GM19023 (cell line): ENCODE data around the gene BRCA1.
"Not testable (repeated sequence)": the region's sequence is repeated elsewhere in the genome, so short reads cannot be mapped to it uniquely, and the experiment has no call there.

ENCODE experiments used
- ATAC-seq: cut with Tn5 transposase; IDR thresholded peaks from one replicate; pipeline ENCODE4 v1.9.1; 2021; ENCODE audit warnings: mild to moderate bottlenecking, moderate library complexity; ENCODE audit not compliant: unreplicated experiment

BRCA1 gene

GRCh38 chr17:43134774-43135453 lies 9.8 kb upstream of the BRCA1 start:
- ATAC-seq = no peak

DNA sequence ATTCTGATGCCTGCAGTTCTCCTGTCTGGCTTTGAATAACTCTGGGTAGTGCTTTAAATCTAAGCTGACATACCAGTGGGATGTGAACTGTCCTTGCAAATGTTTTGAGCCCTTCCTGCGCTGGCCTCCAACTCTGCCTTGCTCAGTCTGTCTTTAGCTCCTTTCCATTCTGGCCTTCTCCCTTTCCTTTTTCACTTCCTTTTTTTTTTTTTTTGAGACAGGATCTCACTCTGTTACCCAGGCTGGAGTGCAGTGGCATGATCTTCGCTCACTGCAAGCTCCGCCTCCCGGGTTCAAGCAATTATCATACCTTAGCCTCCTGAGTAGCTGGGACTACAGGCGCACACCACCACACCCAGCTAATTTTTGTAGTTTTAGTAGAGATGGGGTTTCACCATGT lies 8.3 kb upstream of the BRCA1 start:
- not testable (repeated sequence) for ATAC-seq

DNA sequence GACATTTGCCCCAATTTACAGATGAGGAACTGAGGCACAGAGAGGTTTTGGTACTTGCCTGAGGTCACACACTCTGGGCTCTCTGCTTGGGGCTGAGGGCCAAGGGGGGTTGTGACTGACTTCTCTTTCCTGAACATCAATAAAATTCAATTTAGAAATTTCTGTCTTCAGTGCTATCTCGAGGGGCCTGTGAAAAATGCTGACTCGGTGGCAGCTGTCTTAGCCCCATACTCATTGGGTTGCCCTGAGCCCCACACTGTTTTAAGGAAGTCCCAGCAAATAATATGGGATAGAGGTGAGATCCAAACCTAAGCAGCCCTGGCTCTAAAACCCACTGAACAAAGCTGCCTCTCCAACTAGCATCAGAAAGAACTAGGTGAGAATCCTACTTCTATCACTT lies 7.0 kb upstream of the BRCA1 start:
- ATAC-seq = no peak

- ATAC-seq = no peak
Measured at GRCh38 chr17:43129671-43130010, 4.5 kb upstream of the BRCA1 start.

DNA sequence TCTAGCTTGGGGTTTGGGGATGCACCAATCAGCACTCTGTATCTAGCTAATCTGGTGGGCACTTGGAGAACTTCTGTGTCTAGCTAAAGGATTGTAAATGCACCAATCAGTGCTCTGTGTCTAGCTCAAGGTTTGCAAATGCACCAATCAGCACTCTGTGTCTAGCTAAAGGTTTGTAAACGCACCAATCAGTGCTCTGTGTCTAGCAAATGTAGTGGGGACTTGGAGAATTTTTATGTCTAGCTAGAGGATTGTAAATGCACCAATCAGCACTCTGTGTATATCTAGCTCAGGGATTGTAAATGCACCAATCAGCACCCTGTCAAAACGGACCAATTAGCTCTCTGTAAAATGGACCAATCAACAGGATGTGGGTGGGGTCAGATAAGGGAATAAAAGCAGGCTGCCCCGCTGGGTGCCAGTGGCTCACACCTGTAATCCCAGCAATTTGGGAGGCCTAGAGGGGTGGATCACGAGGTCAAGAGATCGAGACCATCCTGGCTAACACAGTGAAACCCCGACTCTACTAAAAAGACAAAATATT lies 2.2 kb upstream of the BRCA1 start:
- not testable (repeated sequence) for ATAC-seq

DNA sequence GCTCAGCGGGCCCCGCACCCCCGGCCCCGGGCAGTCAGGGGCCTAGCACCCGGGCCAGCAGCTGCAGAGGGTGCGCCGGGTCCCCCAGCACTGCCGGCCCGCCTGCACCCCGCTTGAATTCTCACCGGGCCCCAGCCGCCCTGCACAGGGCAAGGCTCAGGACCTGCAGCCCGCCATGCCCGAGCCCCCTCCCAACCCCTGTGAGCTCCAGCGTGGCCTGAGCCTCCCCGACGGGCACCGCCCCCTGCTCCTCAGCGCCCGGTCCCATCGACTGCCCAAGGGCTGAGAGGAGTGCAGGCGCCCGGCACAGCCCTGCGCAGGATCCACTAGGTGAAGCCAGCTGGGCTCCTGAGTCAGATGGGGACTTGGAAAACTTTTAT lies 1.7 kb upstream of the BRCA1 start:
- ATAC-seq = no peak

DNA sequence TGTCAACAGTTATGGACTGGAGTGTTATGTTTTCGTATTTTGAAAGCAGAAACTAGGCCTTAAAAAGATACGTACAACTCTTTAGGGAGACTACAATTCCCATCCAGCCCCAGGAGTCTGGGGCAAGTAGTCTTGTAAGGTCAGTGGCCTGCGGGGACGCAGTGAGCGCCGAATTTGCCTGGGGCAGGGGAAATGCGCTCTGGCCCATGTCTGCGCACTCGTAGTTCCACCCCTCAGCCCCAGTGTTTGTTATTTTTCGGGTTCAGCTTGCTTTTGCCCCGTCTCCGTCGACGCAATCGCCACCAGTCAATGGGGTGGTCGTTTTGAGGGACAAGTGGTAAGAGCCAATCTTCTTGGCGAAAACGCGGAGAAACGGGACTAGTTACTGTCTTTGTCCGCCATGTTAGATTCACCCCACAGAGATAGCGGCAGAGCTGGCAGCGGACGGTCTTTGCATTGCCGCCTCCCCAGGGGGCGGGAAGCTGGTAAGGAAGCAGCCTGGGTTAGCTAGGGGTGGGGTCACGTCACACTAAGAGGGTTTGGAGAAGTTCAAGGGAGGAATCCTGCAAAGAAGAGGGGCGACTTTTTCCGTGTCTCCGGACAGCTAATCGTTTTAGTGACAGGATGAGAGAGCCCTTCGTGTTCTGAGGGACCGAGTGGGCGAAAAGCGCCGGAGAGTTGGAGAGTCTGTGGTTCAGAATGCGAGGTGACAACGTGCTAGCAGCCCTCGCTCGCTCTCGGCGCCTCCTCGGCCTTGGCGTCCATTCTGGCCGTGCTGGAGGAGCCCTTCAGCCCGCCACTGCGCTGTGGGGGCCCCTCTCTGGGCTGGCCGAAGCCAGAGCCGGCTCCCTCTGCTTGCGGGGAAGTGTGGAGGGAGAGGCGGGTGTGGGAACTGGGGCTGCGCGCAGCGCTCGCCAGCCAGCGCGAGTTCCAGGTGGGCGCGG lies 1.1 kb upstream of the BRCA1 start:
- ATAC-seq = no peak

DNA sequence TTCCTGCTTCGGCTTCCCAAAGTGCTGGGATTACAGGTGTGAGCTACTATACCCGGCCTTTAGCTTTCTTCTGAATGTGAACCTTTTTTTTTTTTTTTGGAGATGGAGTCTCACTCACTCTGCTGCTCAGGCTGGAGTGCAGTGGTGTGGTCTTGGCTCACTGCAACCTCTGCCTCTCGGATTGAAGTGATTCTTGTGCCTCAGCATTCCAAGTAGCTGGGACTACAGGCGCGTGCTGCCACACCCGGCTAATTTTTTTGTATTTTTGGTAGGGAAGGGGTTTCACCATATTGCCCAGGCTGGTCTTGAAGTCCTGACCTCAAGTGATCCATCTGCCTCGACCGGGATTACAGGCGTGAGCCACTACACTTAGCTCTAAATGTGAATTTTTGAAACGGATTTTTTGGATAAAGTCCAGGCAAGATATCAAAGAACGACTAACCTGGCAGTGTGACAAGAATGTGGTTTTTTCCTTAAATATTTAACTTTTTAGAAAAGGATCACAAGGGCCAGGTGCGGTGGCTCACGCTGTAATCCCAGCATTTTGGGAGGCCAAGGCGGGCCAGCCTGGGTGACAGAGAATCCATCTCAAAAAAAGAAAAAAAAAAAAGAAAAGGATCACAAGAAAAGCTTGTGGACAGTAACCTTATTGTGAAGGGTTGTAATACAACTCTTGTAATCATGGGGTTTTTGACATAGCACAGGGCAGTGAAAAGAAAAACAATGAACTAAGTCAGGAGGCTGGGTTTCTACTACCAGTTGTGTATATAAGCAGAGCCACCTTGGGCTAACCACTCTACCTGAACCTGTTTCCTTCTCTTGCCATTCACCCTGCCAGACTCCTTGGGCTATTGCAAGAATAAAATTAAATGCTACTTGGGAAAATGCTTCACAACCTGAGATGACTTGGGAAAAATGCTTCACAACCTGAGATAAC lies 6.2 kb downstream of the BRCA1 start:
- ATAC-seq = no peak

- ATAC-seq = no peak
Measured at GRCh38 chr17:43114151-43114552, 11.0 kb downstream of the BRCA1 start.

DNA sequence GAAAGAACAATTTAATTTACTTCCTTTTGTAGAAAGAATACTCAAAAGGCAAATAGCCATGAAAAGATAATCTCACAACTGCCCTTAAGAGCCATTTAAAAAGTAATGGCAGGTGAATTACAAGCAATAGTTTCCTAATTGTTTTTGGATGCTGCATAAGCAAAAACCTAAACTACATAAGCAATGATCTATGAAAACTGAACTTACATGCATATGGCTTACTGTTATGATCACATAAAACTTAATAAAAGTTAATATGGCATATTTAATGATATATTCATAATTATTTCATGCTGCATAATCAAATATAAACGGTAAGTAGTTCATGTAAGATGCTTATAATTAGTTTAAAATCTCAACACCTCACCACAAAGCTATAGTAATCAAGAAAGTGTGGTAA lies 18.6 kb downstream of the BRCA1 start:
- no peak for ATAC-seq

GRCh38 chr17:43105146-43105545 lies 20.0 kb downstream of the BRCA1 start:
- ATAC-seq = no peak

GRCh38 chr17:43104665-43105064 lies 20.5 kb downstream of the BRCA1 start:
- ATAC-seq = no peak

- ATAC-seq = not testable (repeated sequence)
Measured at GRCh38 chr17:43095364-43095763, 29.8 kb downstream of the BRCA1 start.

DNA sequence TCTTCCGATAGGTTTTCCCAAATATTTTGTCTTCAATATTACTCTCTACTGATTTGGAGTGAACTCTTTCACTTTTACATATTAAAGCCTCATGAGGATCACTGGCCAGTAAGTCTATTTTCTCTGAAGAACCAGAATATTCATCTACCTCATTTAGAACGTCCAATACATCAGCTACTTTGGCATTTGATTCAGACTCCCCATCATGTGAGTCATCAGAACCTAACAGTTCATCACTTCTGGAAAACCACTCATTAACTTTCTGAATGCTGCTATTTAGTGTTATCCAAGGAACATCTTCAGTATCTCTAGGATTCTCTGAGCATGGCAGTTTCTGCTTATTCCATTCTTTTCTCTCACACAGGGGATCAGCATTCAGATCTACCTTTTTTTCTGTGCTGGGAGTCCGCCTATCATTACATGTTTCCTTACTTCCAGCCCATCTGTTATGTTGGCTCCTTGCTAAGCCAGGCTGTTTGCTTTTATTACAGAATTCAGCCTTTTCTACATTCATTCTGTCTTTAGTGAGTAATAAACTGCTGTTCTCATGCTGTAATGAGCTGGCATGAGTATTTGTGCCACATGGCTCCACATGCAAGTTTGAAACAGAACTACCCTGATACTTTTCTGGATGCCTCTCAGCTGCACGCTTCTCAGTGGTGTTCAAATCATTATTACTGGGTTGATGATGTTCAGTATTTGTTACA lies 30.9 kb downstream of the BRCA1 start:
- no peak for ATAC-seq

DNA sequence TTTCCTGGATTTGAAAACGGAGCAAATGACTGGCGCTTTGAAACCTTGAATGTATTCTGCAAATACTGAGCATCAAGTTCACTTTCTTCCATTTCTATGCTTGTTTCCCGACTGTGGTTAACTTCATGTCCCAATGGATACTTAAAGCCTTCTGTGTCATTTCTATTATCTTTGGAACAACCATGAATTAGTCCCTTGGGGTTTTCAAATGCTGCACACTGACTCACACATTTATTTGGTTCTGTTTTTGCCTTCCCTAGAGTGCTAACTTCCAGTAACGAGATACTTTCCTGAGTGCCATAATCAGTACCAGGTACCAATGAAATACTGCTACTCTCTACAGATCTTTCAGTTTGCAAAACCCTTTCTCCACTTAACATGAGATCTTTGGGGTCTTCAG lies 32.3 kb downstream of the BRCA1 start:
- ATAC-seq = no peak

GRCh38 chr17:43090022-43090421 lies 35.1 kb downstream of the BRCA1 start:
- no peak for ATAC-seq

- no peak for ATAC-seq
Measured at GRCh38 chr17:43085474-43085873, 39.7 kb downstream of the BRCA1 start.

DNA sequence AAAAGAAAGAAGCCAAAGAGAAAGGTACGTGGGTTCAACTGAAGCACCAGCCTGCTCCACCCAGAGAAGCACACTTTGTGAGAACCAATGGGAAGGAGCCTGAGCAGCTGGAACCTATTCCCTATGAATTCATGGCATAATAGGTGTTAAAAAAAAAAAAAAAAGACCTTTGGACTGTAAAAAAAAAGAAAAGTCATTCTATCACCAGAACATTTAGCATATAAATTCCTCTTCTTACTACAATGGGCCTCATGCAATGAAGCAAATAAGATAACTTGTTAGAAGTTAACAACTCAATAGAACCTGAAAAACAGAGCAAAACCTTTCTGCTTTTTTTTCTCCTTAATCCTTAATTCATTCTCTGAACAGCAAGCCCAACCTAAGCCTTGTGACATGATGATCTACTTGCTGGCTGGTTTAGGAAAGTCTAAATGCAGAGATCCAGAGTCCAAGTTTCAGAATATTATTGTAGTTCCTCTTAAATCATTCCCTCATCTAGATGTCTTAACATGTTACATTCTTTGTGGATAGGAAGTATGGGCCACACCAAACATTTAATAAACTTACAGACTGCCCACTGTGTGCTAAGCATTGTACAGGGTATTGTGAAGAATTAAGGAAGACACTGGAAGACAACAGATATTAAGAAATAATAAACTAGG lies 45.4 kb downstream of the BRCA1 start:
- no peak for ATAC-seq

GRCh38 chr17:43074869-43075268 lies 50.3 kb downstream of the BRCA1 start:
- no peak for ATAC-seq

DNA sequence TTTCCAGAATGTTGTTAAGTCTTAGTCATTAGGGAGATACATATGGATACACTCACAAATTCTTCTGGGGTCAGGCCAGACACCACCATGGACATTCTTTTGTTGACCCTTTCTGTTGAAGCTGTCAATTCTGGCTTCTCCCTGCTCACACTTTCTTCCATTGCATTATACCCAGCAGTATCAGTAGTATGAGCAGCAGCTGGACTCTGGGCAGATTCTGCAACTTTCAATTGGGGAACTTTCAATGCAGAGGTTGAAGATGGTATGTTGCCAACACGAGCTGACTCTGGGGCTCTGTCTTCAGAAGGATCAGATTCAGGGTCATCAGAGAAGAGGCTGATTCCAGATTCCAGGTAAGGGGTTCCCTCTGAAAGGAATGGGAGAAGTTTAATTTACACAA lies 54.3 kb downstream of the BRCA1 start:
- ATAC-seq = no peak
